Right cardiac atrium (tissue), 5 donors: ENCODE measurements around the gene CASK. TPM values are rescaled to one million over a fixed set of nuclear protein-coding genes. Genes with fewer than 3 reads are reported as not detected.

Source experiments
- ATAC-seq, 2 donors: fragments of 200-7000 bp; cut with Tn5 transposase; one replicate each; pipeline versions ENCODE4 v1.8.0 to v1.9.1; 2020; ENCODE audit warnings: moderate library complexity in 2 of 2, mild to moderate bottlenecking in 1 of 2
- DNase-seq, 3 donors: peaks; one replicate each; pipeline ENCODE4 v3.0.0-alpha.2; 2020
- H3K27ac ChIP-seq: one replicate; pipeline ENCODE4 v1.5.1; 2013; ENCODE audit warnings: mild to moderate bottlenecking, low read length, control low read depth, moderate library complexity
- H3K27me3 ChIP-seq: one replicate; pipeline ENCODE4 v1.6.1; 2013; ENCODE audit not compliant: control insufficient read depth, insufficient read depth
- H3K4me1 ChIP-seq: one replicate; pipeline ENCODE4 v1.6.1; 2013; ENCODE audit warnings: low read length; ENCODE audit not compliant: control insufficient read depth, insufficient read depth
- H3K4me3 ChIP-seq: one replicate; pipeline ENCODE4 v1.5.1; 2013; ENCODE audit warnings: low read length, control low read depth
- H3K9me3 ChIP-seq: one replicate; pipeline ENCODE4 v1.6.1; 2013; ENCODE audit warnings: low read length; ENCODE audit not compliant: control insufficient read depth
- WGBS: extraction: QIAGEN DNeasy Blood & Tissue Kit; methylation state at CpG from one replicate; pipeline ENCODE4 v1.1.7; 2013; 5-methylcytosine and 5-hydroxymethylcytosine counted together
- intact Hi-C, 4 donors: fragments of 100-400 bp; cut with DNase I; formaldehyde crosslinking; loops; one replicate each; pipeline versions ENCODE4 v1.11.0 to v1.14.0; 2022 to 2023
- polyA plus RNA-seq: library from polyadenylated mRNA; stranded (reverse); fragments of 200-250 nt; gene quantifications from one replicate; pipeline ENCODE4 v1.2.3, GENCODE V29; 2013
- total RNA-seq, 4 donors: library from RNA; stranded (reverse); fragmentation: NEBNext Ultra II Directional; extraction: Animal tissue kit (Norgen Biotek cat#: 25700); gene quantifications; one replicate each; pipeline ENCODE4 v1.2.1, GENCODE V29; 2021
- donor health status: healthy with polysubstance abuse.
- donor health status: DM: no; HTN: yes; CAD: no.
- donor health status: DM: no; HTN: no; CAD: no.
- donor health status: DM: no; HTN: yes; CAD: no; lungs with severe emphysema.
- donor health status: DM: yes; HTN: yes; CAD: no.

The CASK gene
- total and polyA plus RNA-seq, 5 donors = 3.3 to 17.5 (median 16.8) TPM

- over 99% methylated on average over 11 of the region's 11 CpGs for WGBS
Measured at GRCh38 chrX:41529221-41529620, 394.1 kb downstream of the CASK start.

GRCh38 chrX:41528784-41529183 lies 394.6 kb downstream of the CASK start:
- intact Hi-C loops = no loop called here
- no peak overlapping the region for H3K4me3 ChIP-seq
- no peak overlapping the region for H3K27ac ChIP-seq
- ATAC-seq (no peak), DNase-seq (no peak)
- peaks cover 6% of the 10 kb centered on the region for H3K4me1 ChIP-seq
- 97% methylated on average over 7 of the region's 7 CpGs for WGBS
- no peaks in the 10 kb centered on the region for H3K27me3 ChIP-seq
- H3K9me3 ChIP-seq = no peaks in the 10 kb centered on the region

More at GRCh38 chrX:41529221-41529620, 394.1 kb downstream of the CASK start:
- intact Hi-C loops = no loop called here
- H3K27ac ChIP-seq = no peak overlapping the region
- no peak for DNase-seq
- ATAC-seq = no peak
- H3K27me3 ChIP-seq = no peaks in the 10 kb centered on the region
- H3K4me1 ChIP-seq = peaks cover 6% of the 10 kb centered on the region
- H3K4me3 ChIP-seq = no peak overlapping the region
- no peaks in the 10 kb centered on the region for H3K9me3 ChIP-seq

GRCh38 chrX:41526925-41527324 lies 396.4 kb downstream of the CASK start:
- Histone ChIP-seq H3K27ac (no peak overlapping the region), H3K27me3 (no peaks in the 10 kb centered on the region), H3K9me3 (no peaks in the 10 kb centered on the region), H3K4me3 (no peak overlapping the region), H3K4me1 (peaks cover 6% of the 10 kb centered on the region)
- no peak for DNase-seq
- intact Hi-C loops = no loop called here
- WGBS = 73% methylated on average over 5 of the region's 5 CpGs
- peak in 1 of 2 donors; percentile 24 for ATAC-seq

- H3K4me3 ChIP-seq = no peak overlapping the region
- H3K27ac ChIP-seq = no peak overlapping the region
- DNase-seq (no peak), ATAC-seq (peak; percentile 42 to 50)
- intact Hi-C loops = no loop called here
- H3K4me1 ChIP-seq = peaks cover 6% of the 10 kb centered on the region
- H3K9me3 ChIP-seq = no peaks in the 10 kb centered on the region
- no peaks in the 10 kb centered on the region for H3K27me3 ChIP-seq
- 62% methylated on average over 2 of the region's 2 CpGs for WGBS
Measured at GRCh38 chrX:41526271-41526670, 397.1 kb downstream of the CASK start.

GRCh38 chrX:41522671-41523070 lies 400.7 kb downstream of the CASK start:
- intact Hi-C loops = no loop called here
- peaks cover 6% of the 10 kb centered on the region for H3K4me1 ChIP-seq
- H3K27me3 ChIP-seq = no peaks in the 10 kb centered on the region
- no peak overlapping the region for H3K4me3 ChIP-seq
- 58% methylated on average over 4 of the region's 4 CpGs for WGBS
- no peaks in the 10 kb centered on the region for H3K9me3 ChIP-seq
- DNase-seq (no peak), ATAC-seq (no peak)
- no peak overlapping the region for H3K27ac ChIP-seq

- ATAC-seq = no peak
- DNase-seq = peak in 1 of 3 donors; percentile 51
- no peaks in the 10 kb centered on the region for H3K27me3 ChIP-seq
- no peaks in the 10 kb centered on the region for H3K9me3 ChIP-seq
- no peak overlapping the region for H3K4me3 ChIP-seq
- WGBS = 70% methylated on average over 2 of the region's 2 CpGs
- no peak overlapping the region for H3K27ac ChIP-seq
- peaks cover 6% of the 10 kb centered on the region for H3K4me1 ChIP-seq
- intact Hi-C loops = no loop called here
Measured at GRCh38 chrX:41522081-41522480, 401.3 kb downstream of the CASK start.

- no peaks in the 10 kb centered on the region for H3K27me3 ChIP-seq
- DNase-seq (no peak), ATAC-seq (no peak)
- no peak overlapping the region for H3K4me3 ChIP-seq
- H3K27ac ChIP-seq = no peak overlapping the region
- 83% methylated on average over 5 of the region's 5 CpGs for WGBS
- H3K9me3 ChIP-seq = no peaks in the 10 kb centered on the region
- peaks cover 2% of the 10 kb centered on the region for H3K4me1 ChIP-seq
- intact Hi-C loops = no loop called here
Measured at GRCh38 chrX:41519468-41519867, 403.9 kb downstream of the CASK start.

GRCh38 chrX:41518841-41519220 lies 404.5 kb downstream of the CASK start:
- DNase-seq (no peak), ATAC-seq (no peak)
- WGBS = 60% methylated on average over 5 of the region's 5 CpGs
- intact Hi-C loops = no loop called here
- no peak overlapping the region for H3K4me3 ChIP-seq
- H3K9me3 ChIP-seq = no peaks in the 10 kb centered on the region
- no peaks in the 10 kb centered on the region for H3K4me1 ChIP-seq
- no peak overlapping the region for H3K27ac ChIP-seq
- H3K27me3 ChIP-seq = no peaks in the 10 kb centered on the region

GRCh38 chrX:41518127-41518840 lies 405.1 kb downstream of the CASK start:
- H3K4me1 ChIP-seq = no peaks in the 10 kb centered on the region
- H3K27me3 ChIP-seq = no peaks in the 10 kb centered on the region
- no peak overlapping the region for H3K4me3 ChIP-seq
- 95% methylated on average over 9 of the region's 9 CpGs for WGBS
- intact Hi-C loops = no loop called here
- no peaks in the 10 kb centered on the region for H3K9me3 ChIP-seq
- ATAC-seq (no peak), DNase-seq (no peak)
- H3K27ac ChIP-seq = no peak overlapping the region

- Histone ChIP-seq H3K27me3 (no peaks in the 10 kb centered on the region), H3K4me3 (no peak overlapping the region), H3K27ac (no peak overlapping the region), H3K4me1 (no peaks in the 10 kb centered on the region), H3K9me3 (no peaks in the 10 kb centered on the region)
- intact Hi-C loops = no loop called here
- ATAC-seq = no peak
- no peak for DNase-seq
- WGBS = 77% methylated on average over 4 of the region's 4 CpGs
Measured at GRCh38 chrX:41516999-41517765, 406.2 kb downstream of the CASK start.

GRCh38 chrX:41516456-41516855 lies 406.9 kb downstream of the CASK start:
- intact Hi-C loops = no loop called here
- no peak overlapping the region for H3K4me3 ChIP-seq
- no peaks in the 10 kb centered on the region for H3K27me3 ChIP-seq
- 85% methylated on average over 5 of the region's 5 CpGs for WGBS
- H3K4me1 ChIP-seq = no peaks in the 10 kb centered on the region
- no peak overlapping the region for H3K27ac ChIP-seq
- ATAC-seq (no peak), DNase-seq (no peak)
- H3K9me3 ChIP-seq = no peaks in the 10 kb centered on the region
